Activated T-cell treated with anti-CD3 and anti-CD28 coated beads for 1 hour (primary cell): ENCODE data around the gene NANOS2.

ENCODE experiments used
- DNase-seq: peaks from one replicate; pipeline ENCODE4 v3.0.0-alpha.2; 2020; ENCODE audit warnings: low read depth

NANOS2 gene

GRCh38 chr19:45895519-45895972, 19.0 kb downstream of the NANOS2 start:
- no peak for DNase-seq

GRCh38 chr19:45890877-45891276, 23.7 kb downstream of the NANOS2 start:
- no peak for DNase-seq

- DNase-seq, result no peak
Measured at GRCh38 chr19:45889210-45889885, 25.2 kb downstream of the NANOS2 start.

- no peak for DNase-seq
Measured at GRCh38 chr19:45887200-45887710, 27.3 kb downstream of the NANOS2 start.

GRCh38 chr19:45886427-45887199, 28.0 kb downstream of the NANOS2 start:
- DNase-seq, result peak; percentile 80

- DNase-seq, result peak; percentile 79
Measured at GRCh38 chr19:45885556-45886426, 28.8 kb downstream of the NANOS2 start, which contains the start of gene IRF2BP1. Gene IRF2BP1 (minus strand): TSS chr19:45886141. CDS start chr19:45885774, 367 bp downstream.

- DNase-seq, result no peak
Measured at GRCh38 chr19:45884682-45885555, 29.7 kb downstream of the NANOS2 start.

GRCh38 chr19:45883881-45884681, 30.5 kb downstream of the NANOS2 start:
- DNase-seq, result no peak

- no peak for DNase-seq
Measured at GRCh38 chr19:45883586-45883880, 31.0 kb downstream of the NANOS2 start.

- DNase-seq, result peak; percentile 68
Measured at GRCh38 chr19:45882652-45883585, 31.7 kb downstream of the NANOS2 start.

GRCh38 chr19:45881909-45882528, 32.6 kb downstream of the NANOS2 start:
- no peak for DNase-seq

- DNase-seq, result no peak
Measured at GRCh38 chr19:45881082-45881908, 33.3 kb downstream of the NANOS2 start.

- no peak for DNase-seq
Measured at GRCh38 chr19:45879971-45880370, 34.6 kb downstream of the NANOS2 start.

- no peak for DNase-seq
Measured at GRCh38 chr19:45879055-45879454, 35.5 kb downstream of the NANOS2 start.

- DNase-seq, result no peak
Measured at GRCh38 chr19:45878043-45878794, 36.4 kb downstream of the NANOS2 start.

GRCh38 chr19:45876411-45877197, 38.0 kb downstream of the NANOS2 start:
- no peak for DNase-seq

- no peak for DNase-seq
Measured at GRCh38 chr19:45876161-45876410, 38.5 kb downstream of the NANOS2 start.
